Activated CD4-positive, alpha-beta T cell treated with anti-CD3 and anti-CD28 coated beads for 1 hour (primary cell): Measurements from ENCODE around the gene UTS2R.
"Not testable (repeated sequence)": the region's sequence is repeated elsewhere in the genome, so short reads cannot be mapped to it uniquely, and the experiment has no call there.

Source experiments
- DNase-seq: peaks from one replicate; pipeline ENCODE4 v3.0.0-alpha.2; 2020

The UTS2R gene

GRCh38 chr17:82355770-82356427 lies 15.7 kb upstream of the UTS2R start:
- DNase-seq: no peak

- DNase-seq: no peak
Observed at GRCh38 chr17:82356845-82357355, 14.7 kb upstream of the UTS2R start.

GRCh38 chr17:82357394-82357793 lies 14.2 kb upstream of the UTS2R start:
- DNase-seq: no peak

GRCh38 chr17:82358465-82359350 lies 12.9 kb upstream of the UTS2R start, which contains the start of gene TEX19:
Gene TEX19 (plus strand): TSS chr17:82359247. CDS start chr17:82362151, 2,904 bp downstream.
- DNase-seq: no peak

GRCh38 chr17:82359451-82360074 lies 12.0 kb upstream of the UTS2R start:
- DNase-seq: not testable (repeated sequence)

- no peak for DNase-seq
Observed at GRCh38 chr17:82361885-82362633, 9.5 kb upstream of the UTS2R start.

GRCh38 chr17:82365606-82366295 lies 5.8 kb upstream of the UTS2R start:
- DNase-seq: no peak

GRCh38 chr17:82366749-82367148 lies 4.8 kb upstream of the UTS2R start:
- DNase-seq: no peak

GRCh38 chr17:82367724-82368524 lies 3.6 kb upstream of the UTS2R start:
- DNase-seq: no peak

- DNase-seq: no peak
Observed at GRCh38 chr17:82369211-82369610, 2.4 kb upstream of the UTS2R start.

GRCh38 chr17:82370471-82371332 lies 863 bp upstream of the UTS2R start:
- DNase-seq: no peak

GRCh38 chr17:82372249-82373071 lies 895 bp downstream of the UTS2R start:
- DNase-seq: no peak

GRCh38 chr17:82373072-82373452 lies 1.5 kb downstream of the UTS2R start:
- DNase-seq: not testable (repeated sequence)

- no peak for DNase-seq
Observed at GRCh38 chr17:82373731-82374625, 2.4 kb downstream of the UTS2R start.

GRCh38 chr17:82374626-82375331 lies 3.2 kb downstream of the UTS2R start:
- DNase-seq: no peak

GRCh38 chr17:82375359-82376041 lies 3.9 kb downstream of the UTS2R start:
- DNase-seq: no peak
